Measurements from ENCODE around the gene IL1RL2.

- TF ChIP-seq CTCF (IDR thresholded peaks at IDR 0.05) (no peak), POLR2A (IDR thresholded peaks at IDR 0.05) (no peak)
These were observed 97.2 kb downstream of the IL1RL2 start for GRCh38 chr2:102283996-102284395.

Measured in lower leg skin (tissue), 3 donors.